Cardiac muscle cell (in vitro differentiated cells and primary cell): ENCODE data around the gene VASH1. TPM values are rescaled to one million over a fixed set of nuclear protein-coding genes. Genes with fewer than 3 reads are reported as not detected.
A peak's percentile ranks its signal among the peaks of the same experiment; 100 is the strongest.

Experiments
- DNase-seq, 2 donors: peaks; one replicate each; pipeline versions ENCODE4 v3.0.0 to v3.0.0-alpha.2; 2010 to 2017; ENCODE audit warnings: low read depth in 1 of 2, low spot score in 1 of 2
- H3K27ac ChIP-seq: fragments of 200-600 bp; sonication (generic); 2 replicates; pipeline ENCODE4 v1.5.1; 2016
- H3K27me3 ChIP-seq: fragments of 200-600 bp; sonication (generic); 2 replicates; pipeline ENCODE4 v1.6.0; 2016; ENCODE audit warnings: control low read depth
- H3K36me3 ChIP-seq: fragments of 200-600 bp; sonication (generic); 2 replicates; pipeline ENCODE4 v1.5.1; 2016; ENCODE audit warnings: control low read depth
- H3K4me1 ChIP-seq: fragments of 200-600 bp; sonication (generic); 2 replicates; pipeline ENCODE4 v1.8.1; 2017; ENCODE audit warnings: low read depth, mild to moderate bottlenecking, mixed run types
- H3K4me3 ChIP-seq: fragments of 200-600 bp; sonication (generic); 2 replicates; pipeline ENCODE4 v1.5.1; 2016; ENCODE audit warnings: mild to moderate bottlenecking
- H3K9me3 ChIP-seq: fragments of 200-600 bp; sonication (generic); 2 replicates; pipeline ENCODE4 v1.5.1; 2017; ENCODE audit warnings: low read depth, mild to moderate bottlenecking, control low read depth
- polyA plus RNA-seq: library from polyadenylated mRNA; unstranded; fragments of >200 nt; fragmentation: Nextera tagmentation; extraction: Ambion mirVana; gene quantifications from 2 replicates; pipeline ENCODE4 v1.2.1, GENCODE V29; 2016
- total RNA-seq: library from RNA; depleted of rRNA; stranded (reverse); fragments of >200 nt; gene quantifications from 2 replicates; pipeline ENCODE4 v1.2.3, GENCODE V29; 2016
- TF ChIP-seq, protein P1 (sequence below): IDR thresholded peaks from 2 replicates; pipeline ENCODE4 v1.5.1; 2012; ENCODE audit warnings: low read depth, mild to moderate bottlenecking, low read length

Gene VASH1
- total and polyA plus RNA-seq, 2 experiments from 2014 or later: 22.1 to 41.0 TPM

- H3K27me3 ChIP-seq: no peaks in the 10 kb centered on the region
- no peak overlapping the region for H3K4me3 ChIP-seq
- no peak overlapping the region for H3K27ac ChIP-seq
- peaks cover 3% of the 10 kb centered on the region for H3K4me1 ChIP-seq
- DNase-seq: peak in 1 of 2 donors; percentile 51
- TF ChIP-seq, protein P1, sequence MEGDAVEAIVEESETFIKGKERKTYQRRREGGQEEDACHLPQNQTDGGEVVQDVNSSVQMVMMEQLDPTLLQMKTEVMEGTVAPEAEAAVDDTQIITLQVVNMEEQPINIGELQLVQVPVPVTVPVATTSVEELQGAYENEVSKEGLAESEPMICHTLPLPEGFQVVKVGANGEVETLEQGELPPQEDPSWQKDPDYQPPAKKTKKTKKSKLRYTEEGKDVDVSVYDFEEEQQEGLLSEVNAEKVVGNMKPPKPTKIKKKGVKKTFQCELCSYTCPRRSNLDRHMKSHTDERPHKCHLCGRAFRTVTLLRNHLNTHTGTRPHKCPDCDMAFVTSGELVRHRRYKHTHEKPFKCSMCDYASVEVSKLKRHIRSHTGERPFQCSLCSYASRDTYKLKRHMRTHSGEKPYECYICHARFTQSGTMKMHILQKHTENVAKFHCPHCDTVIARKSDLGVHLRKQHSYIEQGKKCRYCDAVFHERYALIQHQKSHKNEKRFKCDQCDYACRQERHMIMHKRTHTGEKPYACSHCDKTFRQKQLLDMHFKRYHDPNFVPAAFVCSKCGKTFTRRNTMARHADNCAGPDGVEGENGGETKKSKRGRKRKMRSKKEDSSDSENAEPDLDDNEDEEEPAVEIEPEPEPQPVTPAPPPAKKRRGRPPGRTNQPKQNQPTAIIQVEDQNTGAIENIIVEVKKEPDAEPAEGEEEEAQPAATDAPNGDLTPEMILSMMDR: no peak
- H3K9me3 ChIP-seq: no peaks in the 10 kb centered on the region
- no peaks in the 10 kb centered on the region for H3K36me3 ChIP-seq
Measured at GRCh38 chr14:76780875-76781647, 19.8 kb downstream of the VASH1 start.

DNA sequence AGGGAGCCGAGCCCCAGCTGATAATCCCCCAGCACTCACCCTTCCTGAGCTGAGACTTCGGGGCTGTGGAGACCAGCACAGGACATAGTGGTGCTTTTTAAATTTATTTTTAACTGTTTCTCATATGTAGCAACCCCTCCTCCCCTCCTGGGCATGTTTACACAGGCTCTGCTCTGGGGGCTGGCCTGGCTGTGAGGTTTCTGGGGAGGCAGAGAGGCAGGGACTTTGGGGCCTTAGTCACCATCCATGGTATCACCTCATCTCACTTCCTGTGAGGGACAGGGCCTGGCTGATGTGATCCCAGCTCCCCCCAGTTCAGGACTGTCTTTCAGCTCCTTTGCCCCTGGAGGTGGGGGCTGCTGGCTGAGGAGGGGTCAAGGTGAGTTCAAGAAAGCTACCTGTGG, 20.4 kb downstream of the VASH1 start:
- H3K27ac ChIP-seq: no peak overlapping the region

GRCh38 chr14:76782115-76782884, 21.0 kb downstream of the VASH1 start:
- Histone ChIP-seq H3K27ac (no peak overlapping the region), H3K27me3 (no peaks in the 10 kb centered on the region), H3K4me1 (no peaks in the 10 kb centered on the region), H3K4me3 (no peak overlapping the region), H3K36me3 (no peaks in the 10 kb centered on the region), H3K9me3 (no peaks in the 10 kb centered on the region)
- DNase-seq: no peak
- TF ChIP-seq, protein P1: no peak

More for the DNA sequence above, 20.4 kb downstream of the VASH1 start:
- Histone ChIP-seq H3K36me3 (no peaks in the 10 kb centered on the region), H3K9me3 (no peaks in the 10 kb centered on the region), H3K4me3 (no peak overlapping the region), H3K27me3 (no peaks in the 10 kb centered on the region), H3K4me1 (no peaks in the 10 kb centered on the region)
- DNase-seq: no peak
- TF ChIP-seq, protein P1: no peak

- H3K9me3 ChIP-seq: no peaks in the 10 kb centered on the region
- DNase-seq: peak in 1 of 2 donors; percentile 68
- H3K4me3 ChIP-seq: no peak overlapping the region
- TF ChIP-seq, protein P1: no peak
- H3K4me1 ChIP-seq: no peaks in the 10 kb centered on the region
- H3K36me3 ChIP-seq: peaks cover under 1% of the 10 kb centered on the region
- no peaks in the 10 kb centered on the region for H3K27me3 ChIP-seq
- H3K27ac ChIP-seq: peak overlapping the region; percentile 72
Measured at GRCh38 chr14:76782885-76783566, 21.8 kb downstream of the VASH1 start.

DNA sequence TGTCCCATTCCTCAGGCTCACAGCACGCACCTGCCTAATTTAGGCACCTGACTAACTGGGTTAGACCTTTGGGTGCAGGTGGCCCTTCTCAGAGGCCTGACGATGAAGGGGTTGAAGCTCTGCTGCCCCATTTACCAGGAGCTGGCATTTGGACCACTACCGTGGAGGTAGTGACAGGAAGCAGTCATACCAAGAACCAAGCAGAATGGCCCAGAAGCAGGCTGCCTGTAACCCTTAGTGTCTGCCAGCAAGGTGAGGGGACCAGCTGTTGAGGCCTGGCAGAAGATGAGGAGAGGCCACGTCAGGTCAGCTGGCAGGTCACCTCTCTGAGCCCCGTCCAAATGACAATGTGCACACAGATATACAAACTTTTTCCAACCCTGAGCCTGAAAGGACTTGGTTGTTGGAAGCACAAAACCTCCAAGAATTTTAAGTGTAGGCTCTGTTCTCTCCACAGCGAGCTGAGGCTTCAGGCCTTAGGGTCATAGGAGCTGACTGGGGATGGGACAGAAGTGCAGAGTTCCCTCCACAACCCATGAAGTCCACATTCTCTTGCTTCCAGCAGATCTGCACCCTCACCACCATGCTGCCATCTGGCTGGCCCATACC, 23.1 kb downstream of the VASH1 start:
- no peaks in the 10 kb centered on the region for H3K9me3 ChIP-seq
- no peak overlapping the region for H3K4me3 ChIP-seq
- H3K4me1 ChIP-seq: no peaks in the 10 kb centered on the region
- TF ChIP-seq, protein P1: no peak
- no peaks in the 10 kb centered on the region for H3K27me3 ChIP-seq
- no peak for DNase-seq
- H3K36me3 ChIP-seq: peaks cover 12% of the 10 kb centered on the region
- peak overlapping the region; percentile 72 for H3K27ac ChIP-seq
